ENCODE results near the gene ITGAX. TPM values are rescaled to one million over a fixed set of nuclear protein-coding genes. Genes with fewer than 3 reads are reported as not detected.

Gene ITGAX
- total RNA-seq, 1 experiment from 2014 or later: not detected

GRCh38 chr16:31375231-31375630 is 20.3 kb downstream of the ITGAX start:
- H3K36me3 Mint-ChIP-seq (ENCODE audit: insufficient read depth, unreplicated experiment): no peaks in the 10 kb centered on the region
- H3K27ac Mint-ChIP-seq (ENCODE audit: unreplicated experiment): no peak overlapping the region
- ChIA-PET CTCF (no interaction called here), POLR2A (no interaction called here)
- H3K27me3 Mint-ChIP-seq (ENCODE audit: insufficient read depth, unreplicated experiment): peaks cover 8% of the 10 kb centered on the region
- Histone ChIP-seq H3K36me3 (ENCODE audit: control insufficient read depth, insufficient read depth, low read length) (no peaks in the 10 kb centered on the region), H3K27me3 (replicated peaks; ENCODE audit: control insufficient read depth, insufficient read depth, low read length) (no peaks in the 10 kb centered on the region), H3K4me1 (no peaks in the 10 kb centered on the region), H3K9me3 (no peaks in the 10 kb centered on the region), H3K4me3 (ENCODE audit: low read depth, low read length) (no peak overlapping the region)
- no peaks in the 10 kb centered on the region for H3K9me3 Mint-ChIP-seq (ENCODE audit: unreplicated experiment)
- intact Hi-C loops (cut with micrococcal nuclease; ENCODE audit: unreplicated experiment): no loop called here
- no peak for DNase-seq
- BruUV-seq (replicated peaks): no TSS peak
- no peak for TF ChIP-seq CTCF (IDR thresholded peaks at IDR 0.05; ENCODE audit: insufficient read depth in 1 of 2, low read depth in 1 of 2, low read length in 1 of 2, severe bottlenecking in 1 of 2, unreplicated experiment in 1 of 2)
- H3K4me1 Mint-ChIP-seq (ENCODE audit: low read depth, unreplicated experiment): no peaks in the 10 kb centered on the region
- no peak overlapping the region for H3K4me3 Mint-ChIP-seq (ENCODE audit: unreplicated experiment)

GRCh38 chr16:31376705-31377104 is 21.7 kb downstream of the ITGAX start:
- Histone ChIP-seq H3K4me1 (no peaks in the 10 kb centered on the region), H3K27me3 (replicated peaks; ENCODE audit: control insufficient read depth, insufficient read depth, low read length) (no peaks in the 10 kb centered on the region), H3K36me3 (ENCODE audit: control insufficient read depth, insufficient read depth, low read length) (no peaks in the 10 kb centered on the region), H3K9me3 (no peaks in the 10 kb centered on the region), H3K4me3 (ENCODE audit: low read depth, low read length) (no peak overlapping the region)
- no peak for TF ChIP-seq CTCF (IDR thresholded peaks at IDR 0.05; ENCODE audit: insufficient read depth in 1 of 2, low read depth in 1 of 2, low read length in 1 of 2, severe bottlenecking in 1 of 2, unreplicated experiment in 1 of 2)
- Mint-ChIP-seq H3K4me1 (ENCODE audit: low read depth, unreplicated experiment) (no peaks in the 10 kb centered on the region), H3K9me3 (ENCODE audit: unreplicated experiment) (no peaks in the 10 kb centered on the region), H3K27me3 (ENCODE audit: insufficient read depth, unreplicated experiment) (peaks cover 8% of the 10 kb centered on the region), H3K4me3 (ENCODE audit: unreplicated experiment) (no peak overlapping the region), H3K36me3 (ENCODE audit: insufficient read depth, unreplicated experiment) (no peaks in the 10 kb centered on the region), H3K27ac (ENCODE audit: unreplicated experiment) (no peak overlapping the region)
- no peak for DNase-seq
- no TSS peak for BruUV-seq (replicated peaks)
- POLR2A ChIA-PET: no interaction called here
- CTCF ChIA-PET: no interaction called here
- intact Hi-C loops (cut with micrococcal nuclease; ENCODE audit: unreplicated experiment): no loop called here

GRCh38 chr16:31377210-31377903 is 22.4 kb downstream of the ITGAX start:
- no peaks in the 10 kb centered on the region for H3K36me3 Mint-ChIP-seq (ENCODE audit: insufficient read depth, unreplicated experiment)
- H3K36me3 ChIP-seq (ENCODE audit: control insufficient read depth, insufficient read depth, low read length): no peaks in the 10 kb centered on the region
- H3K9me3 ChIP-seq: no peaks in the 10 kb centered on the region
- no peak overlapping the region for H3K4me3 ChIP-seq (ENCODE audit: low read depth, low read length)
- H3K27me3 ChIP-seq (replicated peaks; ENCODE audit: control insufficient read depth, insufficient read depth, low read length): no peaks in the 10 kb centered on the region
- intact Hi-C loops (cut with micrococcal nuclease; ENCODE audit: unreplicated experiment): no loop called here
- H3K9me3 Mint-ChIP-seq (ENCODE audit: unreplicated experiment): no peaks in the 10 kb centered on the region
- no peak overlapping the region for H3K27ac Mint-ChIP-seq (ENCODE audit: unreplicated experiment)
- POLR2A ChIA-PET: no interaction called here
- no peak for TF ChIP-seq CTCF (IDR thresholded peaks at IDR 0.05; ENCODE audit: insufficient read depth in 1 of 2, low read depth in 1 of 2, low read length in 1 of 2, severe bottlenecking in 1 of 2, unreplicated experiment in 1 of 2)
- H3K4me3 Mint-ChIP-seq (ENCODE audit: unreplicated experiment): no peak overlapping the region
- no TSS peak for BruUV-seq (replicated peaks)
- CTCF ChIA-PET: no interaction called here
- no peaks in the 10 kb centered on the region for H3K4me1 Mint-ChIP-seq (ENCODE audit: low read depth, unreplicated experiment)
- H3K4me1 ChIP-seq: no peaks in the 10 kb centered on the region
- DNase-seq: no peak
- peaks cover 8% of the 10 kb centered on the region for H3K27me3 Mint-ChIP-seq (ENCODE audit: insufficient read depth, unreplicated experiment)
